WI38 (cell line): Measurements from ENCODE around the gene ARHGAP5.

Experiments
- H3K4me3 ChIP-seq: 2 replicates; pipeline ENCODE4 v1.5.1; 2011; ENCODE audit warnings: low read depth, mild to moderate bottlenecking, control low read depth, low read length
- TF ChIP-seq, protein P1 (sequence below): IDR thresholded peaks from 2 replicates; pipeline ENCODE4 v1.5.1; 2012; ENCODE audit warnings: low read depth, mild to moderate bottlenecking, control low read depth, low read length

The ARHGAP5 gene

DNA sequence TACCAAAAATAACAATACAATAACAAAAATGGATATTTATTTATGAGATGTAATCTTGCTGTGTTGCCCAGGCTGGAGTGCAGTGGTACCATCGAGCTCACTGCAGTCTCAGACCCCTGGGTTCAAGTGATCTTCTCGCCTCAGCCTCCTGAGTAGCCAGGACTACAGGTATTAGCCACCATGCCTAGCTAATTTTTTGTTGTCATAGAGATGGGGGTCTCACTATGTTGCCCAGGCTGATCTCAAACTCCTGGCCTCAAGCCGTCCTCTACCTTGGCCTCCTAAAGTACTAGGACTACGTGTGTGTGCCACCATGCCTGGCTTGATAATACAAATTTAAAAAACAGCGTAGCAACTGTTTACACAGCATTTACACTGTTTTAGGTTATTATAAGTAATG is 23.1 kb downstream of the ARHGAP5 start:
- TF ChIP-seq, protein P1, sequence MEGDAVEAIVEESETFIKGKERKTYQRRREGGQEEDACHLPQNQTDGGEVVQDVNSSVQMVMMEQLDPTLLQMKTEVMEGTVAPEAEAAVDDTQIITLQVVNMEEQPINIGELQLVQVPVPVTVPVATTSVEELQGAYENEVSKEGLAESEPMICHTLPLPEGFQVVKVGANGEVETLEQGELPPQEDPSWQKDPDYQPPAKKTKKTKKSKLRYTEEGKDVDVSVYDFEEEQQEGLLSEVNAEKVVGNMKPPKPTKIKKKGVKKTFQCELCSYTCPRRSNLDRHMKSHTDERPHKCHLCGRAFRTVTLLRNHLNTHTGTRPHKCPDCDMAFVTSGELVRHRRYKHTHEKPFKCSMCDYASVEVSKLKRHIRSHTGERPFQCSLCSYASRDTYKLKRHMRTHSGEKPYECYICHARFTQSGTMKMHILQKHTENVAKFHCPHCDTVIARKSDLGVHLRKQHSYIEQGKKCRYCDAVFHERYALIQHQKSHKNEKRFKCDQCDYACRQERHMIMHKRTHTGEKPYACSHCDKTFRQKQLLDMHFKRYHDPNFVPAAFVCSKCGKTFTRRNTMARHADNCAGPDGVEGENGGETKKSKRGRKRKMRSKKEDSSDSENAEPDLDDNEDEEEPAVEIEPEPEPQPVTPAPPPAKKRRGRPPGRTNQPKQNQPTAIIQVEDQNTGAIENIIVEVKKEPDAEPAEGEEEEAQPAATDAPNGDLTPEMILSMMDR: no peak
- H3K4me3 ChIP-seq: no peak overlapping the region

DNA sequence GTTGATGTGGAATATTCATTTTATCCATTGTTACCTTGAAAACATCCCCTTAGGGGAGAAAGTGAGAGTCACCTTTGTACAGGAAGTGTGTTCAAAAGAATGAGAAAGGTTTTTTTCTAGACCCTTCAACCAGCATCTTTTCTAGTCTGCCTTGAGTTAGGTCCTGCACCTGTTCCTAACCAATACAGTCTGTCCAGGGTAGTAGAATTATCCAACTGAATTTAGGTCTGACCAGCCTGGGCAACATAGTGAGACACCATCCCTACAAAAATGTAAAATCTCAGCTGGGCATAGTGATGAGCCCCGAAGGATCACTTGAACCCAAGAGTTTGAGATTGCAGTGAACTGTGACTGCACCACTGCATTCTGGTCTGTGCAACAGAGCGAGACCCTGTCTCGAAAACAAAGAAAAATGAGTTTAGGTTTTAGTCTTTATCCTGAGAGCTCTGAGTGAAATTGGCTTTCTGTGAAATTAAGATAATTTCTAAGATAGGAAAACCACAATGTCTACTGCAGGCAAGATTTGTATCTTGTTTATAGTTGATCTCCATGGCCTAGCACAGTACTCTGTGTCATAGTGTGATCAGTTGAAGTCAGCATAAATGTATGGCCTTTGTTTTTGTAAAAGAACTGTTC is 25.2 kb downstream of the ARHGAP5 start:
- TF ChIP-seq, protein P1: no peak
- no peak overlapping the region for H3K4me3 ChIP-seq

DNA sequence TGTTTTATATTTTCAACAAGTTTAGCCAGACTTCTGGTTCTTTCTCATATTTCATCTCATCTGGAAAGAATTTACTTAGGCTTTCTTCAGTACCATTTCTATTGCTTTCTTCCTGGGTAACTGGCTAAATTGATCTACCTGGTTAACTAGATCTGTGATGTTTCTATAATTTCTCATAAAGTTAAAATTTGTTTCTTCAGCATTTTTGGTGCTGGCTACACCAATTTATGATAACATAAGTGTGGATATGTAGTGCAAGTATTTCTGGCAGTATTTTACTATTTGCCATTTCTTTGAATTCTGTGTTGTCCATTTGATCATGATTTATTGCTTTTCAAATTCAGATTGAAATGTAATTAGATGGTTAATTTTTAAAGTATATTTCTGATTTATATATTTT is 25.9 kb downstream of the ARHGAP5 start:
- H3K4me3 ChIP-seq: no peak overlapping the region
- TF ChIP-seq, protein P1: no peak

DNA sequence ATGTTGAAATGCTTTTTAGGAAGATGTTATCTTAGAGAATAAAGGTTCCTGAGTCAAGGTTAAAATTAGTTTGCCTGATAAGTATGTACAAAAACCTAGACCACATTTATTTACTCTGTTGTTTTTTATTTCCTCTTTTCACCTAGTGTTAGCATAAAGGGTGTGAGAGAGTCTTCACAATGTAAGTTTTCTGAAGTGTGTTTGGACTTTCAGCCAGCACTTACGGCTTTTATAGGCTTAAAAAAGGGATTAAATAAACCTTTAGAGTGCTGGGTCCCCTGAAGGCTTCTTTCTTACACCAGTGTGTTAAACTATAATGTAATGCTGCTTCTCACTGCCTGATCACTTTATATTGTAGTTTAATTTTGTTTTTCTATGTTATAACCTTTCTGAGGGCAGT is 27.2 kb downstream of the ARHGAP5 start:
- no peak overlapping the region for H3K4me3 ChIP-seq
- TF ChIP-seq, protein P1: no peak

DNA sequence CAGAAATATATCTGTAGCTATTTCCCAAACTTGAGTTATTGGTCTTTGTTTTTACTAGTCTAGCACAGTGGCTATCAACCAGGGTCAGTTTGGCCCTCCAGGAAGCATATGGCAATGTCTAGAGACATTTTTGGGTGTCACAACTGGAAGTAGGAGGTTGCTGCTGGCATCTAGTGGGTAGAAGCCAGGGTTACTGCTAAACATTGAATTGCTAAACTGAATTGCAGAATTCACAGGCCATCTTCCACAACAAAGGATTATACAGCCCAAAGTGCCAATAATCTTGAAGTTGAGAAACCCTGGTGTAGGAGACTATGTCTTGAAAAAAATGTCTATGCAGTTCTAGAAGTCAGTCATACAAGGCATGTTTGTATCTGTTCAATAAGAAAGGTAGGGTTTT is 27.7 kb downstream of the ARHGAP5 start:
- TF ChIP-seq, protein P1: no peak
- no peak overlapping the region for H3K4me3 ChIP-seq

DNA sequence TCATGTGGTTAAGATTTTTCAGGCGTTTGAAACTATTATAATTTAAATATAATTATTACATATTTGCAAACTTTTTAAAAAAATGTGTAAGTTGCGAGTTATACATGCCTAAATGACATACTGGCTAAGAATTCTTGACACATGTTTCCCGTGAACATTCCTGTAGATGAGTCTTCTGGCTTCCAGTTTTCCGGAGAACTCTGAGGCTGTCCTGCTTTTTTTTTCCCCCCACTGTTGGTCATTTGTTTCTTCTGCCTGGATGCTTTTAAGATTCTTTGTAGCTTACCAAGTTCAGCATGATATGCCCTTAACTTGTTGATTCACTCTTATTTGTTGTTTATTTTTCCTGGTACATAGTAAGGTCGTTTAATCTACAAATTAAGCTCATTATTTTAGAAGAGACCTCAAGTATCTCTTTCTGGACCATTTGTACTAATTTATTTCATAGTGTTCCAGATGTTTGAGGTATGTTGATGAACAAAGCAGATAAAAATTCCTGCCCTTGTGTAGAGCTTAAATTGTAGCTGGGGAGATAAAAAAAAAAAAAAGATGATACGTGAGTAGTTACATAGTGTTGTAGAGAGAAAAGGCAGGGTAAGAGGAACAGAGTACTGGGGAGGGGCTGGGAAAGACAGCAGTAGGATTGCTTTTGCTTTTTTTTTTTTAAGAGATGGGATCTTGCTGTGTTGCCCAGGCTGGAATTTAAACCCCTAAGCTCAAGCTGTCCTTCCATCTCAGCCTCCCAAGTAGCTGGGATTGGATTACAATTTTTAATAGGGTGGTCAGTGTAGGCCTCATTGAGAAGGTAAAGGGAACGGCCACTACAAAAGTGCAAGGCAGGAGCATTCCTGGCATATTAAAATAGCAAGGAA is 32.8 kb downstream of the ARHGAP5 start:
- TF ChIP-seq, protein P1: no peak
- no peak overlapping the region for H3K4me3 ChIP-seq

DNA sequence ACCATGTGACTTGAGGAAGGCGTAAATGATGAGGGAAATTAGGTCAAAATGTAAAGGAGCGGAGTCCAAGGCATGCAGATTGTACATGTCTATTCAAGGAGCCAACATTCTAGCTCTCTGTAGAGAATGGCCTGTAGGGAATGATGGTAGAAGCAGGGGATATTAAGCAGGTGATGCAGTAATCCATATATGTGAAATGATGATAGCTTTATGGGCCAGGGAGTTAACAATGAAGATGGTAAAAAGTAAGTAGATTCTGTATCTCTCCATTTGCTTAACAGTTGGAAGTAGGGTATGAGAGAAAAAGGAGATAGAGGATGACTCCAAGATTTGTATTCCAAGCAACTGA is 33.4 kb downstream of the ARHGAP5 start:
- TF ChIP-seq, protein P1: no peak

More for the DNA sequence above, 33.4 kb downstream of the ARHGAP5 start:
- H3K4me3 ChIP-seq: no peak overlapping the region
